Measurements from ENCODE around the gene PLIN1.

- TF ChIP-seq REST (IDR thresholded peaks at IDR 0.05; ENCODE audit: insufficient read depth in 1 of 2, low read depth in 2 of 2, low read length in 2 of 2) (no peak), POLR2AphosphoS5 (IDR thresholded peaks at IDR 0.05; ENCODE audit: low read depth, low read length) (no peak), TAF1 (IDR thresholded peaks at IDR 0.05; ENCODE audit: borderline replicate concordance, insufficient read depth, low read length) (no peak), SIN3A (IDR thresholded peaks at IDR 0.05; ENCODE audit: borderline replicate concordance, insufficient read depth, low read length) (no peak), FOXP2 (optimal IDR thresholded peaks at IDR 0.05; ENCODE audit: borderline replicate concordance, extremely low read depth, extremely low read length, insufficient read depth) (no peak)
These were observed 30.0 kb downstream of the PLIN1 start for GRCh38 chr15:89649013-89649625.

All from PFSK-1 (cell line).